Heart right ventricle (tissue), 16 donors: ENCODE results near the gene FAM222A. TPM values are rescaled to one million over a fixed set of nuclear protein-coding genes. Genes with fewer than 3 reads are reported as not detected.

ENCODE experiments used
- ATAC-seq, 8 donors: fragments of 200-7000 bp; cut with Tn5 transposase; one replicate each; pipeline ENCODE4 v1.9.1; 2020; ENCODE audit warnings: mild to moderate bottlenecking in 8 of 8, moderate library complexity in 8 of 8, moderate number of reproducible peaks in 1 of 8
- DNase-seq, 2 donors: peaks; one replicate each; pipeline ENCODE4 v3.0.0-alpha.2; 2020
- H3K27ac ChIP-seq, 10 donors: fragments of 200-600 bp; sonication (generic) in 2 of 10; one replicate each; pipeline versions ENCODE4 v1.5.0 to v1.8.0; 2020 to 2022; ENCODE audit warnings: mild to moderate bottlenecking in 3 of 10
- H3K27me3 ChIP-seq, 7 donors: fragments of 200-600 bp; one replicate each; pipeline ENCODE4 v1.8.0; 2021 to 2022; ENCODE audit warnings: mild to moderate bottlenecking in 2 of 7
- H3K36me3 ChIP-seq, 9 donors: fragments of 200-600 bp; sonication (generic) in 1 of 9; one replicate each; pipeline versions ENCODE4 v1.5.0 to v1.8.0; 2020 to 2022; ENCODE audit warnings: mild to moderate bottlenecking in 2 of 9
- H3K4me1 ChIP-seq, 9 donors: fragments of 200-600 bp; sonication (generic) in 1 of 9; one replicate each; pipeline versions ENCODE4 v1.5.0 to v1.8.0; 2020 to 2022; ENCODE audit warnings: mild to moderate bottlenecking in 4 of 9
- H3K4me3 ChIP-seq, 10 donors: fragments of 200-600 bp; sonication (generic) in 2 of 10; one replicate each; pipeline versions ENCODE4 v1.5.0 to v1.8.0; 2020 to 2022; ENCODE audit warnings: mild to moderate bottlenecking in 7 of 10, moderate library complexity in 2 of 10
- H3K9me3 ChIP-seq, 11 donors: fragments of 200-600 bp in 10 of 11; sonication (generic) in 2 of 11; one replicate each; pipeline versions ENCODE4 v1.5.0 to v1.8.0; 2013 to 2022; ENCODE audit warnings: mild to moderate bottlenecking in 2 of 11, control low read depth in 1 of 11, moderate library complexity in 1 of 11
- CTCF ChIP-seq, 9 donors: fragments of 200-600 bp; sonication (generic) in 2 of 9; IDR thresholded peaks; one replicate each; pipeline versions ENCODE4 v1.5.0 to v1.8.0; 2021 to 2022; ENCODE audit warnings: antibody characterized with exemption in 9 of 9, mild to moderate bottlenecking in 5 of 9, moderate library complexity in 1 of 9
- WGBS, 2 donors: extraction: QIAGEN DNeasy Blood & Tissue Kit; methylation state at CpG; one replicate each; pipeline ENCODE4 v1.1.7; 2013; ENCODE audit warnings: inconsistent platforms in 1 of 2; 5-methylcytosine and 5-hydroxymethylcytosine counted together
- intact Hi-C, 10 donors: fragments of 100-400 bp; cut with DNase I; formaldehyde crosslinking; loops; one replicate each; pipeline versions ENCODE4 v1.11.1 to v1.14.2; 2022
- polyA plus RNA-seq, 2 donors: library from polyadenylated mRNA; stranded (reverse); fragments of 200-250 nt; gene quantifications; one replicate each; pipeline ENCODE4 v1.2.3, GENCODE V29; 2013
- total RNA-seq, 10 donors: library from RNA; stranded (reverse); fragmentation: NEBNext Ultra II Directional in 3 of 10; extraction: Animal tissue kit (Norgen Biotek cat#: 25700) in 3 of 10; gene quantifications; one replicate each; pipeline versions ENCODE4 v1.2.1 to v1.2.4, GENCODE V29; 2021 to 2023
- donor health status: Arrhythmogenic right ventricular cardiomyopathy.
- donor health status: ischemic (EF 13 %, LVEDD 7.1; RV severe dilation, severe dysfunction).
- donor health status: healthy with polysubstance abuse.
- donor health status: DM: no; HTN: yes; CAD: no.
- donor health status: DM: no; HTN: no; CAD: no.
- donor health status: ischemic (EF 25% LVEDD 6.9; RV normal size, moderate dysfunction).
- donor health status: ischemic (EF 25% LVEDD 5.7; RV mildly dilated, moderate dysfunction).
- donor health status: healthy.
- donor health status: DM: yes; HTN: yes; CAD: no.
- donor health status: Ischemic cardiomyopathy.
- donor health status: ischemic (EF 35%, LVEDD 5.7; RV mildly dilated, moderate dysfunction).
- donor health status: nonischemic (EF 11% LVEDD 7.7; RV severe dilation, severe dysfunction).
- donor health status: DM: yes; HTN: yes; CAD: no.
- donor health status: PGD.
- donor health status: ischemic (EF 29% LVEDD 5.4; RV normal size, mild dysfunction).
- donor health status: nonischemic (EF 23%, LVEDD 6.1; RV moderate dilation, normal function).

Gene FAM222A
- total and polyA plus RNA-seq, 12 donors = 2.7 to 26.0 (median 7.0) TPM

DNA sequence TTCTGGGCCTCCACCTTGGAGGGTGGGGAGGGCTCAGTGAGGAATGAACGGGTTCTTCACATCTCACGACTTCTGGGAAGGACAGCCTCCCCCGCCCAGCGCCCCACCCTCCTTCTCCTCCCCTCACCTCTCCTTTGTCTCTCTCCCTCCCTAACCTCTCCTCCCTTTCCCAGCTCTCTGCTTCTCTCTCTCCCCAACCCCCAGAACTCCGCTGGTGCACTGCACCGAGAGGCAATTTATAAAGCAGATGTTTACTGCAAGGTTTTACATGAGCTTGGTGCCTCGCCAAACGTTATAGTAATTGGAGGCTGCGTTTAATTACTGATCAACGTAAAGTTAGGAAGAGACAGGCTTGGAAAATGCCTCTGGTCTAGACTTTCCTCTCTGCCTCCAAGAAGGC, 42.9 kb upstream of the FAM222A start:
- WGBS, 2 donors = 48 to 49% methylated on average over 10 of the region's 10 CpGs
- TF ChIP-seq CTCF (IDR thresholded peaks at IDR 0.05) = no peak
- DNase-seq (no peak), ATAC-seq (no peak)
- intact Hi-C loops = no loop called here
- Histone ChIP-seq H3K36me3 (no peaks in the 10 kb centered on the region), H3K9me3 (peaks cover 0 to 9% (median 0%) of the 10 kb centered on the region in 11 donors), H3K4me1 (no peaks in the 10 kb centered on the region), H3K27ac (no peak overlapping the region), H3K4me3 (no peak overlapping the region), H3K27me3 (peaks cover 0 to 31% (median 18%) of the 10 kb centered on the region in 7 donors)

- no peak overlapping the region for H3K27ac ChIP-seq
- H3K4me3 ChIP-seq = no peak overlapping the region
- intact Hi-C loops = no loop called here
- 68 to 70% methylated on average over 3 of the region's 3 CpGs for WGBS, 2 donors
- peaks cover 0 to 30% (median 18%) of the 10 kb centered on the region in 7 donors for H3K27me3 ChIP-seq
- DNase-seq (no peak), ATAC-seq (no peak)
- no peaks in the 10 kb centered on the region for H3K4me1 ChIP-seq
- peaks cover 0 to 9% (median 0%) of the 10 kb centered on the region in 11 donors for H3K9me3 ChIP-seq
- H3K36me3 ChIP-seq = no peaks in the 10 kb centered on the region
- no peak for TF ChIP-seq CTCF (IDR thresholded peaks at IDR 0.05)
Measured at GRCh38 chr12:109671502-109671901, 42.1 kb upstream of the FAM222A start.

GRCh38 chr12:109673379-109673778, 40.2 kb upstream of the FAM222A start:
- intact Hi-C loops = no loop called here
- H3K9me3 ChIP-seq = peaks cover 0 to 9% (median 0%) of the 10 kb centered on the region in 11 donors
- no peak overlapping the region for H3K27ac ChIP-seq
- WGBS, 2 donors = 91 to 96% methylated on average over 3 of the region's 3 CpGs
- H3K36me3 ChIP-seq = no peaks in the 10 kb centered on the region
- H3K27me3 ChIP-seq = peaks cover 0 to 23% (median 9%) of the 10 kb centered on the region in 7 donors
- H3K4me1 ChIP-seq = no peaks in the 10 kb centered on the region
- no peak for TF ChIP-seq CTCF (IDR thresholded peaks at IDR 0.05)
- no peak overlapping the region for H3K4me3 ChIP-seq
- ATAC-seq (no peak), DNase-seq (no peak)

DNA sequence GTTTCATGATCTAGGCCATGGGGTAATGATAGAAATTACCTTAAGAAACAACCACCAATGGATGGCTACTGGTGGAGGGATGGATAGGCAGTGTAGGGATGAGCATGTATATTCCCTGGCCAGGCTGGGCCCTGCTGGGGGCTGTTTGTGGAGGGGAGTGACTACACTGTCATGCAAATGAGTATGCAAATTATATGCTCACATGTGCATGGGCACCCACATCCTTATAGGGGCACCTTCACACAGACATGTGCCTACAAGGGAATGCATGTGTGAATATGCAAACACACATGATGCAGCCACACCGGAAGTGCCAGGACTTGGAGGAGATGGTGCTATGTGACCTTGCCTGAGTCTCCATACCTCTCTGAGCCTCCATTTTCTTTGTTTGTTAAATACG, 39.7 kb upstream of the FAM222A start:
- no peak overlapping the region for H3K4me3 ChIP-seq
- TF ChIP-seq CTCF (IDR thresholded peaks at IDR 0.05) = no peak
- intact Hi-C loops = no loop called here
- no peak overlapping the region for H3K27ac ChIP-seq
- DNase-seq = no peak
- peaks cover 0 to 9% (median 0%) of the 10 kb centered on the region in 11 donors for H3K9me3 ChIP-seq
- no peaks in the 10 kb centered on the region for H3K36me3 ChIP-seq
- WGBS, 2 donors = 84 to 88% methylated on average over 2 of the region's 2 CpGs
- ATAC-seq = no peak
- peaks cover 0 to 18% (median 5%) of the 10 kb centered on the region in 7 donors for H3K27me3 ChIP-seq
- H3K4me1 ChIP-seq = no peaks in the 10 kb centered on the region
